ENCODE results near the gene LRRC4C. TPM values are rescaled to one million over a fixed set of nuclear protein-coding genes. Genes with fewer than 3 reads are reported as not detected.

Gene LRRC4C
- total RNA-seq, 3 donors from 2014 or later (not counting 1 experiment from before 2014, with no cell fraction given), result not detected

GRCh38 chr11:40119661-40120060 lies 1339.8 kb downstream of the LRRC4C start:
- Histone ChIP-seq H3K36me3 (ENCODE audit: control insufficient read depth, insufficient read depth, low read length) (no peaks in the 10 kb centered on the region), H3K4me1 (ENCODE audit: control insufficient read depth, insufficient read depth, low read length) (no peaks in the 10 kb centered on the region), H3K27me3 (ENCODE audit: control insufficient read depth, insufficient read depth, low read length) (no peaks in the 10 kb centered on the region), H3K27ac (ENCODE audit: low read length) (no peak overlapping the region), H3K9me3 (ENCODE audit: control insufficient read depth, insufficient read depth, low read length) (peaks cover 10% of the 10 kb centered on the region), H3K4me3 (ENCODE audit: low read length) (no peak overlapping the region)
- ATAC-seq (no peak), DNase-seq (no peak)
- intact Hi-C loops (cut with micrococcal nuclease), result no loop called here
- Mint-ChIP-seq H3K27ac (no peak overlapping the region), H3K4me3 (no peak overlapping the region), H3K36me3 (no peaks in the 10 kb centered on the region), H3K9me3 (peaks cover 9 to 21% of the 10 kb centered on the region in 2 donors), H3K4me1 (no peaks in the 10 kb centered on the region), H3K27me3 (ENCODE audit: low read depth in 2 of 2) (no peaks in the 10 kb centered on the region)
- 71% methylated on average over 1 of the region's 1 CpG for WGBS (ENCODE audit: insufficient coverage)
- no peak for TF ChIP-seq CTCF (IDR thresholded peaks at IDR 0.05)

DNA sequence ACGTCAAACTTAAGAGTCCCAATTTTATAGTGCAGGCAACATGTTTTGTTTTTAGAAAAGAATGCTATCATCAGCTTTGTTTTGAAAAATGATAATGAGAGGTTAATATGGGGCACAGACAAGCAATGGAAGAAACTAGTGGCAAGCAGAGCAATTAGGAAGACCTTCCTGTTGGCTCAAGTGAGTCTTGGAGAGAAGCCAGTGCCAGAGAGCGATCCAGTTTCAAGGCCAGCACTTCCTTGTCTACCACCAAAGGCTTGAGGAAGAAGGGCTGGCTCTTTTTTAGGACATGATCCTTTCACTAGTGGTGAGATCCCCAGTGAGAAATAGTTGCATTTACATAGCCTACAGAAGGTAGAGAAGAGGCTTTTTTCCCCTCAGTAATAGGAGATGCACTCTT lies 1340.7 kb downstream of the LRRC4C start:
- Mint-ChIP-seq H3K36me3 (no peaks in the 10 kb centered on the region), H3K4me3 (no peak overlapping the region), H3K4me1 (no peaks in the 10 kb centered on the region), H3K9me3 (peaks cover 9 to 18% of the 10 kb centered on the region in 2 donors), H3K27me3 (ENCODE audit: low read depth in 2 of 2) (no peaks in the 10 kb centered on the region), H3K27ac (no peak overlapping the region)
- H3K27me3 ChIP-seq (ENCODE audit: control insufficient read depth, insufficient read depth, low read length), result no peaks in the 10 kb centered on the region
- intact Hi-C loops (cut with micrococcal nuclease), result no loop called here
- H3K4me1 ChIP-seq (ENCODE audit: control insufficient read depth, insufficient read depth, low read length), result no peaks in the 10 kb centered on the region
- H3K9me3 ChIP-seq (ENCODE audit: control insufficient read depth, insufficient read depth, low read length), result peaks cover 12% of the 10 kb centered on the region
- no peak for TF ChIP-seq CTCF (IDR thresholded peaks at IDR 0.05)
- H3K4me3 ChIP-seq (ENCODE audit: low read length), result no peak overlapping the region
- 81% methylated on average over 2 of the region's 2 CpGs for WGBS (ENCODE audit: insufficient coverage)
- no peaks in the 10 kb centered on the region for H3K36me3 ChIP-seq (ENCODE audit: control insufficient read depth, insufficient read depth, low read length)
- DNase-seq, result no peak
- no peak for ATAC-seq
- H3K27ac ChIP-seq (ENCODE audit: low read length), result no peak overlapping the region

DNA sequence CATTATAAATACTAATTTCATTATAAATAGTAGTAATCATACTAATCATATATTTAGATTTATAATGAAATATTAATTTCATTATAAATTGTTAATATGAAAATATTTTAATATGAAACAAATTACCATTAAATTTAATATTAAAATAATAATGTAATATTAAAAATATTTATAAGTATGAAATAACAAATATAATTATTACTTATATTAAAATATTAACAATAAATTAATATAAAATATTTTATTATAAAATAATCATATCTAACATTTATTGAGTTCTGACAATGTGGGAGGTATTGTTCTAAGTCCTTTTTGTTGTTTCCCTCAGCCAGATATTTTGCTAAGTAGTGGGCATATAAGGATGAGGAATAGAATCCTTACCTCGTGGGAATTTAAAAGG lies 1341.4 kb downstream of the LRRC4C start:
- Mint-ChIP-seq H3K4me1 (no peaks in the 10 kb centered on the region), H3K9me3 (peaks cover 9 to 18% of the 10 kb centered on the region in 2 donors), H3K27me3 (ENCODE audit: low read depth in 2 of 2) (no peaks in the 10 kb centered on the region), H3K36me3 (no peaks in the 10 kb centered on the region), H3K27ac (no peak overlapping the region), H3K4me3 (no peak overlapping the region)
- intact Hi-C loops (cut with micrococcal nuclease), result no loop called here
- Histone ChIP-seq H3K27ac (ENCODE audit: low read length) (no peak overlapping the region), H3K9me3 (ENCODE audit: control insufficient read depth, insufficient read depth, low read length) (peaks cover 12% of the 10 kb centered on the region), H3K36me3 (ENCODE audit: control insufficient read depth, insufficient read depth, low read length) (no peaks in the 10 kb centered on the region), H3K4me1 (ENCODE audit: control insufficient read depth, insufficient read depth, low read length) (no peaks in the 10 kb centered on the region), H3K4me3 (ENCODE audit: low read length) (no peak overlapping the region), H3K27me3 (ENCODE audit: control insufficient read depth, insufficient read depth, low read length) (no peaks in the 10 kb centered on the region)
- no peak for TF ChIP-seq CTCF (IDR thresholded peaks at IDR 0.05)
- no peak for DNase-seq
- 71% methylated on average over 1 of the region's 1 CpG for WGBS (ENCODE audit: insufficient coverage)
- no peak for ATAC-seq

- Mint-ChIP-seq H3K27ac (no peak overlapping the region), H3K4me3 (no peak overlapping the region), H3K27me3 (ENCODE audit: low read depth in 2 of 2) (no peaks in the 10 kb centered on the region), H3K4me1 (no peaks in the 10 kb centered on the region), H3K36me3 (peaks cover 6% of the 10 kb centered on the region), H3K9me3 (peaks cover 5 to 6% of the 10 kb centered on the region in 2 donors)
- ATAC-seq, result no peak
- Histone ChIP-seq H3K36me3 (ENCODE audit: control insufficient read depth, insufficient read depth, low read length) (no peaks in the 10 kb centered on the region), H3K4me1 (ENCODE audit: control insufficient read depth, insufficient read depth, low read length) (no peaks in the 10 kb centered on the region), H3K9me3 (ENCODE audit: control insufficient read depth, insufficient read depth, low read length) (peaks cover 12% of the 10 kb centered on the region), H3K27ac (ENCODE audit: low read length) (no peak overlapping the region), H3K27me3 (ENCODE audit: control insufficient read depth, insufficient read depth, low read length) (no peaks in the 10 kb centered on the region), H3K4me3 (ENCODE audit: low read length) (no peak overlapping the region)
- DNase-seq, result no peak
- intact Hi-C loops (cut with micrococcal nuclease), result no loop called here
- WGBS (ENCODE audit: insufficient coverage), result 77% methylated on average over 5 of the region's 5 CpGs
- no peak for TF ChIP-seq CTCF (IDR thresholded peaks at IDR 0.05)
Measured at GRCh38 chr11:40104941-40105550, 1354.4 kb downstream of the LRRC4C start.

Data from natural killer cell (primary cell).